HEK293T (cell line): ENCODE results near the gene DPP4.

Source experiments
- ARNT ChIP-seq: fragments of 450-650 bp; IDR thresholded peaks from 2 replicates; pipeline ENCODE4 v1.6.1; 2017; ENCODE audit warnings: mild to moderate bottlenecking
- BHLHE40 ChIP-seq: fragments of 450-650 bp; IDR thresholded peaks from 2 replicates; pipeline ENCODE4 v1.6.1; 2016; ENCODE audit warnings: mild to moderate bottlenecking, moderate library complexity, borderline replicate concordance
- ELF4 ChIP-seq: fragments of 450-650 bp; IDR thresholded peaks from 2 replicates; pipeline ENCODE4 v1.6.1; 2017; ENCODE audit warnings: antibody characterized with exemption
- FOXA1 ChIP-seq: fragments of 450-650 bp; IDR thresholded peaks from 2 replicates; pipeline ENCODE4 v1.6.1; 2016; ENCODE audit warnings: mild to moderate bottlenecking
- FOXK2 ChIP-seq: fragments of 450-650 bp; IDR thresholded peaks from 2 replicates; pipeline ENCODE4 v1.6.1; 2016; ENCODE audit warnings: mild to moderate bottlenecking
- FOXM1 ChIP-seq: fragments of 450-650 bp; IDR thresholded peaks from 2 replicates; pipeline ENCODE4 v1.6.1; 2017; ENCODE audit warnings: mild to moderate bottlenecking, borderline replicate concordance
- HDGF ChIP-seq: fragments of 450-650 bp; IDR thresholded peaks from 2 replicates; pipeline ENCODE4 v1.6.1; 2017; ENCODE audit warnings: antibody characterized with exemption, borderline replicate concordance
- L3MBTL2 ChIP-seq: fragments of 450-650 bp; conservative IDR thresholded peaks from 2 replicates; pipeline ENCODE4 v1.6.1; 2016; ENCODE audit warnings: mild to moderate bottlenecking
- LEF1 ChIP-seq: fragments of 450-650 bp; IDR thresholded peaks from 2 replicates; pipeline ENCODE4 v1.6.1; 2017; ENCODE audit warnings: mild to moderate bottlenecking, borderline replicate concordance
- SP1 ChIP-seq: fragments of 450-650 bp; IDR thresholded peaks from 2 replicates; pipeline ENCODE4 v1.6.1; 2017
- SUZ12 ChIP-seq: fragments of 450-650 bp; IDR thresholded peaks from 2 replicates; pipeline ENCODE4 v1.6.1; 2016; ENCODE audit warnings: mild to moderate bottlenecking
- ZNF384 ChIP-seq: fragments of 450-650 bp; IDR thresholded peaks from 2 replicates; pipeline ENCODE4 v1.6.1; 2016

GRCh38 chr2:162006337-162006736, 67.7 kb downstream of the DPP4 start:
- TF ChIP-seq BHLHE40 (no peak), SUZ12 (no peak), SP1 (no peak), FOXM1 (no peak), HDGF (no peak), ARNT (no peak), L3MBTL2 (no peak), ELF4 (no peak), FOXA1 (no peak), LEF1 (no peak), FOXK2 (no peak), ZNF384 (no peak)
